HG03460 (cell line): ENCODE data around the gene SMIM17.

Source experiments
- ATAC-seq: cut with Tn5 transposase; IDR thresholded peaks from one replicate; pipeline ENCODE4 v1.9.1; 2021; ENCODE audit not compliant: unreplicated experiment

Gene SMIM17

GRCh38 chr19:56642711-56643459 is at the start of gene SMIM17:
TSS of gene SMIM17 (plus strand) at chr19:56643159. CDS start at chr19:56645668, 2,509 bp downstream.
- ATAC-seq = no peak

GRCh38 chr19:56594446-56594782 is 48.5 kb upstream of the SMIM17 start:
- ATAC-seq = no peak

GRCh38 chr19:56594783-56595547 is 48.0 kb upstream of the SMIM17 start, which contains the start of gene ZNF71:
TSS of gene ZNF71 (plus strand) at chr19:56595302. CDS start at chr19:56601559, 6,257 bp downstream.
- peak; percentile 89 for ATAC-seq

- ATAC-seq = peak; percentile 20
Observed at GRCh38 chr19:56595548-56595899, 47.4 kb upstream of the SMIM17 start.

- no peak for ATAC-seq
Observed at GRCh38 chr19:56596676-56597075, 46.3 kb upstream of the SMIM17 start.

GRCh38 chr19:56597696-56598095 is 45.3 kb upstream of the SMIM17 start:
- no peak for ATAC-seq

- ATAC-seq = no peak
Observed at GRCh38 chr19:56601375-56601774, 41.6 kb upstream of the SMIM17 start.

- ATAC-seq = no peak
Observed at GRCh38 chr19:56603829-56604228, 39.1 kb upstream of the SMIM17 start.

GRCh38 chr19:56608274-56608964 is 34.5 kb upstream of the SMIM17 start:
- no peak for ATAC-seq

GRCh38 chr19:56611288-56611687 is 31.7 kb upstream of the SMIM17 start:
- ATAC-seq = no peak

GRCh38 chr19:56612737-56613136 is 30.2 kb upstream of the SMIM17 start:
- no peak for ATAC-seq

- ATAC-seq = no peak
Observed at GRCh38 chr19:56613639-56614038, 29.3 kb upstream of the SMIM17 start.

- ATAC-seq = no peak
Observed at GRCh38 chr19:56617531-56617930, 25.4 kb upstream of the SMIM17 start.

- ATAC-seq = no peak
Observed at GRCh38 chr19:56619121-56619520, 23.8 kb upstream of the SMIM17 start.

GRCh38 chr19:56622374-56622773 is 20.6 kb upstream of the SMIM17 start:
- ATAC-seq = no peak

- no peak for ATAC-seq
Observed at GRCh38 chr19:56623006-56623405, 20.0 kb upstream of the SMIM17 start.

- ATAC-seq = no peak
Observed at GRCh38 chr19:56625708-56626107, 17.3 kb upstream of the SMIM17 start.

GRCh38 chr19:56633021-56633420 is 9.9 kb upstream of the SMIM17 start:
- ATAC-seq = no peak

- ATAC-seq = no peak
Observed at GRCh38 chr19:56637976-56638555, 4.9 kb upstream of the SMIM17 start.

GRCh38 chr19:56639217-56639616 is 3.7 kb upstream of the SMIM17 start:
- ATAC-seq = no peak

- ATAC-seq = no peak
Observed at GRCh38 chr19:56643460-56643955, 549 bp downstream of the SMIM17 start.
